ENCODE data around the gene CD53.
"Not testable (repeated sequence)": the region's sequence is repeated elsewhere in the genome, so short reads cannot be mapped to it uniquely, and the experiment has no call there.

The CD53 gene

DNA sequence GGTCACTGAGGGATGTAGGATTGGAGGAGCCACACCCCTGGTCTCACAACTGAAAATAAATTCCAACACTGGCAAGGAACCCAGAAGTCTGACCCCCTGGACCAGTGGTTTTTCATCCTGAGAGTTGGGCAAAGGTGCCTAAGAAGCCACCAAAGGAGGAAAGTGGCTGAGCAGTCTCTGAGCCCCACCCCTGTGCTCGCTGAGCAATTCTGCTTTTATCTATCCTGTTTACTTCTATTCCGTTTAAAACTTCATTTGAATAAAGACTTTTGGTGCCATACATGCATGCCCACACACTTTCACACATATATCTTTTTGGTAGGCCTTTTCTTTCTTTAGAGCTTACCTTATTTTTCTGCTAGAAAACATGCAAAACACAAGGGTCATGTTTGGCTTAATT is 13.9 kb upstream of the CD53 start:
- Histone ChIP-seq H4K20me1 (ENCODE audit: insufficient read depth, low read length) (no peaks in the 10 kb centered on the region), H3K9me3 (ENCODE audit: low read length) (no peaks in the 10 kb centered on the region), H3K9me2 (ENCODE audit: low read depth, low read length) (no peaks in the 10 kb centered on the region), H3F3A (ENCODE audit: insufficient read depth, low read length) (no peaks in the 10 kb centered on the region), H3K36me3 (ENCODE audit: insufficient read depth, low read length) (no peaks in the 10 kb centered on the region), H3K4me2 (ENCODE audit: low read length) (no peak overlapping the region), H3K4me3 (ENCODE audit: low read depth, low read length, poor library complexity, severe bottlenecking) (no peak overlapping the region), H3K79me2 (ENCODE audit: insufficient read depth, low read length) (no peaks in the 10 kb centered on the region), H2AFZ (ENCODE audit: low read length) (no peak overlapping the region), H3K27ac (ENCODE audit: low read depth, low read length, poor library complexity, severe bottlenecking) (no peak overlapping the region), H3K27me3 (ENCODE audit: insufficient read depth, low read length) (no peaks in the 10 kb centered on the region), H3K4me1 (ENCODE audit: insufficient read depth, low read length, severe bottlenecking) (no peaks in the 10 kb centered on the region), H3K9ac (ENCODE audit: low read length) (no peak overlapping the region)
- no peak for TF ChIP-seq EZH2 (IDR thresholded peaks at IDR 0.05; ENCODE audit: borderline replicate concordance, low read length)
- TF ChIP-seq, protein P1, sequence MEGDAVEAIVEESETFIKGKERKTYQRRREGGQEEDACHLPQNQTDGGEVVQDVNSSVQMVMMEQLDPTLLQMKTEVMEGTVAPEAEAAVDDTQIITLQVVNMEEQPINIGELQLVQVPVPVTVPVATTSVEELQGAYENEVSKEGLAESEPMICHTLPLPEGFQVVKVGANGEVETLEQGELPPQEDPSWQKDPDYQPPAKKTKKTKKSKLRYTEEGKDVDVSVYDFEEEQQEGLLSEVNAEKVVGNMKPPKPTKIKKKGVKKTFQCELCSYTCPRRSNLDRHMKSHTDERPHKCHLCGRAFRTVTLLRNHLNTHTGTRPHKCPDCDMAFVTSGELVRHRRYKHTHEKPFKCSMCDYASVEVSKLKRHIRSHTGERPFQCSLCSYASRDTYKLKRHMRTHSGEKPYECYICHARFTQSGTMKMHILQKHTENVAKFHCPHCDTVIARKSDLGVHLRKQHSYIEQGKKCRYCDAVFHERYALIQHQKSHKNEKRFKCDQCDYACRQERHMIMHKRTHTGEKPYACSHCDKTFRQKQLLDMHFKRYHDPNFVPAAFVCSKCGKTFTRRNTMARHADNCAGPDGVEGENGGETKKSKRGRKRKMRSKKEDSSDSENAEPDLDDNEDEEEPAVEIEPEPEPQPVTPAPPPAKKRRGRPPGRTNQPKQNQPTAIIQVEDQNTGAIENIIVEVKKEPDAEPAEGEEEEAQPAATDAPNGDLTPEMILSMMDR (IDR thresholded peaks at IDR 0.05; ENCODE audit: low read length) = no peak

DNA sequence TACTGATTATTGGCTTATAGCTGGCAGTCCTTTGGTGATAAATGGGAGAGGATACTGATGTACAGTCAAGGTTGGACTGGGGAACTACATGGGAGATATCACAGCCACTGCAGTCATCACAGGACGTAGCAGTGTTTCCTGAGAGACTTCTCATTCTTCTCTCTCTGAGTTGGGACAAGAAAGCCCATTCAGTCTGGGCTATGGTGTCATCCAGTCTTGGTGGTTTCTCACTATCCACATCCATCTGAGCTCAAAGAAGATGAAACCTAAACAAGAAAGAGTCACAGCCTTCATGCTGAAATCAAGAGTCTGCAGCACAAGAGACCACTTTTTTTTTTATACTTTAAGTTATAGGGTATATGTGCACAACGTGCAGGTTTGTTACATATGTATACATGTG is 12.8 kb upstream of the CD53 start:
- no peak overlapping the region for H3K4me2 ChIP-seq (ENCODE audit: low read length)
- no peaks in the 10 kb centered on the region for H3F3A ChIP-seq (ENCODE audit: insufficient read depth, low read length)
- no peaks in the 10 kb centered on the region for H3K27me3 ChIP-seq (ENCODE audit: insufficient read depth, low read length)
- no peaks in the 10 kb centered on the region for H3K79me2 ChIP-seq (ENCODE audit: insufficient read depth, low read length)
- H4K20me1 ChIP-seq (ENCODE audit: insufficient read depth, low read length) = no peaks in the 10 kb centered on the region
- no peaks in the 10 kb centered on the region for H3K9me2 ChIP-seq (ENCODE audit: low read depth, low read length)
- H3K36me3 ChIP-seq (ENCODE audit: insufficient read depth, low read length) = no peaks in the 10 kb centered on the region
- no peak overlapping the region for H2AFZ ChIP-seq (ENCODE audit: low read length)
- H3K9ac ChIP-seq (ENCODE audit: low read length) = no peak overlapping the region
- H3K4me1 ChIP-seq (ENCODE audit: insufficient read depth, low read length, severe bottlenecking) = no peaks in the 10 kb centered on the region
- no peaks in the 10 kb centered on the region for H3K9me3 ChIP-seq (ENCODE audit: low read length)
- H3K4me3 ChIP-seq (ENCODE audit: low read depth, low read length, poor library complexity, severe bottlenecking) = no peak overlapping the region
- TF ChIP-seq, protein P1 (IDR thresholded peaks at IDR 0.05; ENCODE audit: low read length) = no peak
- no peak for TF ChIP-seq EZH2 (IDR thresholded peaks at IDR 0.05; ENCODE audit: borderline replicate concordance, low read length)
- H3K27ac ChIP-seq (ENCODE audit: low read depth, low read length, poor library complexity, severe bottlenecking) = no peak overlapping the region

DNA sequence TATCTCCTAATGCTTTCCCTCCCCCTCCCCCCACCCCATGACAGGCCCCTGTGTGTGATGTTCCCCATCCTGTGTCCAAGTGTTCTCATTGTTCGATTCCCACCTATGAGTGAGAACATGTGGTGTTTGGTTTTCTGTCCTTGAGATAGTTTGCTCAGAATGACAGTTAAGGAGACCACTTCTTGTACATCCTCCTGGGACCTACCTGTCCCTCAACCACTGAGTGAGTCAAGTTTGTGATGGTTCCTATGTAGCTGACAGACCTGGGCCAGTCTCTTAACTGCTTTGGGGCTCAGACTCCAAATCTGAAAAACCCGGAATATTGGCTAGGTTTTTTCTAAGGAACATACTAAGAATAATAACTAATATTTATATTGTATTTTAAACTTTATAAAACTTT is 12.3 kb upstream of the CD53 start:
- not testable (repeated sequence) for H4K20me1 ChIP-seq (ENCODE audit: insufficient read depth, low read length); H3K4me2 ChIP-seq (ENCODE audit: low read length); H3K27me3 ChIP-seq (ENCODE audit: insufficient read depth, low read length); H3K4me3 ChIP-seq (ENCODE audit: low read depth, low read length, poor library complexity, severe bottlenecking); H2AFZ ChIP-seq (ENCODE audit: low read length); H3K4me1 ChIP-seq (ENCODE audit: insufficient read depth, low read length, severe bottlenecking); H3F3A ChIP-seq (ENCODE audit: insufficient read depth, low read length); H3K9me3 ChIP-seq (ENCODE audit: low read length); H3K79me2 ChIP-seq (ENCODE audit: insufficient read depth, low read length); H3K36me3 ChIP-seq (ENCODE audit: insufficient read depth, low read length); H3K27ac ChIP-seq (ENCODE audit: low read depth, low read length, poor library complexity, severe bottlenecking); H3K9ac ChIP-seq (ENCODE audit: low read length); H3K9me2 ChIP-seq (ENCODE audit: low read depth, low read length)

DNA sequence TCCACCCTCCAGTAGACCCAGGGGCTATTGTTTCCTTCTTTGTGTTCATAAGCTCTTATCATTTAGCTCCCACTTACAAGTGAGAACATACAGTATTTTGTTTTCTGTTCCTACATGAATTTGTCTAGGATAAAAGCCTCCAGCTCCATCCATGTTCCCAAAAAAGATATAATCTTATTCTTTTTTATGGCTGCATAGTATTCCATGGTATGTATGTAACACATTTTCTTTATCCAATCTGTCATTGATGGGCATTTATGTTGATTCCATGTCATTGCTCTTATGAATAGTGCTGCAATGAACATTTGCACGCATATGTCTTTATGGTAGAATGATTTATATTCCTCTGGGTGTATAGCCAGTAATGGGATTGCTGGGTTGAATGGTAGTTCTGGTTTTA is 11.0 kb upstream of the CD53 start:
- not testable (repeated sequence) for H3K4me3 ChIP-seq (ENCODE audit: low read depth, low read length, poor library complexity, severe bottlenecking); H3K27me3 ChIP-seq (ENCODE audit: insufficient read depth, low read length); H2AFZ ChIP-seq (ENCODE audit: low read length); H3K9ac ChIP-seq (ENCODE audit: low read length); H3K79me2 ChIP-seq (ENCODE audit: insufficient read depth, low read length); H3K9me3 ChIP-seq (ENCODE audit: low read length); H3K4me2 ChIP-seq (ENCODE audit: low read length); H3K36me3 ChIP-seq (ENCODE audit: insufficient read depth, low read length); H3F3A ChIP-seq (ENCODE audit: insufficient read depth, low read length); H4K20me1 ChIP-seq (ENCODE audit: insufficient read depth, low read length); H3K27ac ChIP-seq (ENCODE audit: low read depth, low read length, poor library complexity, severe bottlenecking); H3K4me1 ChIP-seq (ENCODE audit: insufficient read depth, low read length, severe bottlenecking); H3K9me2 ChIP-seq (ENCODE audit: low read depth, low read length)
